Panc1 (cell line): Measurements from ENCODE around the gene PHRF1. TPM values are rescaled to one million over a fixed set of nuclear protein-coding genes. Genes with fewer than 3 reads are reported as not detected.
A peak's percentile ranks its signal among the peaks of the same experiment; 100 is the strongest.

ENCODE experiments used
- ATAC-seq: fragments of 200-7000 bp; cut with Tn5 transposase; 2 replicates; pipeline ENCODE4 v1.9.1; 2020; ENCODE audit warnings: mild to moderate bottlenecking, moderate library complexity
- BruUV-seq: library from RNA; stranded (reverse); fragments of 400-500 nt; replicated peaks from 2 replicates; lab custom pipeline; 2021; lab: Mats Ljungman, UMichigan
- CTCF ChIA-PET: fragments of 300-600 bp; sonication (Branson Sonifier 250); formaldehyde crosslinking; loops from one replicate; lab custom pipeline; 2022; ENCODE audit warnings: antibody characterized with exemption; lab: Charles Lee
- POLR2A ChIA-PET: fragments of 300-600 bp; sonication (Branson Sonifier 250); formaldehyde crosslinking; loops from one replicate; lab custom pipeline; 2022; ENCODE audit warnings: antibody characterized with exemption; lab: Charles Lee
- DNase-seq: peaks from one replicate; pipeline ENCODE4 v3.0.0-alpha.2; 2010; ENCODE audit warnings: low read depth, low spot score
- H3K27ac ChIP-seq: 2 replicates; pipeline ENCODE4 v1.5.1; 2011; ENCODE audit warnings: mild to moderate bottlenecking, low read length, inconsistent platforms
- H3K27me3 ChIP-seq: fragments of 200-500 bp; sonication (Bioruptor generic); 2 replicates; pipeline ENCODE4 v1.6.0; 2014; ENCODE audit warnings: low read length, inconsistent platforms; ENCODE audit not compliant: control insufficient read depth, insufficient read depth
- H3K36me3 ChIP-seq: fragments of 200-500 bp; sonication (Bioruptor generic); 2 replicates; pipeline ENCODE4 v1.5.1; 2014; ENCODE audit warnings: inconsistent platforms, mild to moderate bottlenecking, low read length, moderate library complexity; ENCODE audit not compliant: control insufficient read depth, insufficient read depth
- H3K4me1 ChIP-seq: 2 replicates; pipeline ENCODE4 v1.5.1; 2011; ENCODE audit warnings: inconsistent platforms, mild to moderate bottlenecking, low read length, moderate library complexity; ENCODE audit not compliant: control insufficient read depth, insufficient read depth
- H3K4me3 ChIP-seq, 2 experiments: 2 replicates each; pipeline ENCODE4 v1.5.1; 2011 to 2012; ENCODE audit warnings: low read depth in 2 of 2, low read length in 2 of 2, mild to moderate bottlenecking in 2 of 2, inconsistent platforms in 1 of 2, moderate library complexity in 1 of 2
- H3K9me3 ChIP-seq: fragments of 200-500 bp; sonication (Bioruptor generic); 2 replicates; pipeline ENCODE4 v1.5.1; 2014; ENCODE audit warnings: low read depth, mild to moderate bottlenecking, inconsistent platforms, low read length, moderate library complexity; ENCODE audit not compliant: control insufficient read depth, insufficient read depth
- POLR2AphosphoS5 ChIP-seq: IDR thresholded peaks from 2 replicates; pipeline ENCODE4 v1.6.1; 2012; ENCODE audit warnings: mild to moderate bottlenecking, low read depth, low read length, moderate library complexity
- SIN3A ChIP-seq: IDR thresholded peaks from 2 replicates; pipeline ENCODE4 v1.6.1; 2012; ENCODE audit warnings: low read depth, mild to moderate bottlenecking, low read length, moderate library complexity, borderline replicate concordance; ENCODE audit not compliant: insufficient read depth
- TCF7L2 ChIP-seq: IDR thresholded peaks from 2 replicates; pipeline ENCODE4 v1.6.1; 2011; ENCODE audit warnings: mild to moderate bottlenecking, low read depth, low read length, inconsistent platforms
- in situ Hi-C: cut with HindIII; loops from 2 replicates; pipeline ENCODE4 v1.10.0; 2016; ENCODE audit warnings: low sequenced_read_pairs, low pct_unique_long_range_greater_than_20kb
- intact Hi-C: fragments of 100-400 bp; cut with micrococcal nuclease; formaldehyde crosslinking; loops from one replicate; pipeline ENCODE4 v1.10.0; 2022; ENCODE audit not compliant: unreplicated experiment
- total RNA-seq: library from RNA; stranded (reverse); gene quantifications from one replicate; pipeline ENCODE4 v1.2.1, GENCODE V29; 2021; ENCODE audit not compliant: unreplicated experiment
- TF ChIP-seq, protein P1 (sequence below): fragments of 450-650 bp; IDR thresholded peaks from 2 replicates; pipeline ENCODE4 v1.5.1; 2017; ENCODE audit warnings: mild to moderate bottlenecking
- TF ChIP-seq, protein P2 (sequence below), 2 experiments: IDR thresholded peaks; 2 replicates each; pipeline ENCODE4 v1.6.1; 2011 to 2012; ENCODE audit warnings: low read depth in 2 of 2, control low read depth in 1 of 2, low read length in 1 of 2, mild to moderate bottlenecking in 1 of 2, moderate library complexity in 1 of 2; ENCODE audit not compliant: insufficient read depth in 1 of 2

Gene PHRF1
- total RNA-seq, 1 experiment from 2014 or later = 90.6 TPM

- CTCF ChIA-PET = no interaction called here
- intact Hi-C loops = loop anchor here (10.0 kb wide), 1 partner anchor 166 kb away; no protein-coding TSS in a partner anchor
- H3K27ac ChIP-seq = no peak overlapping the region
Observed at GRCh38 chr11:559020-559620, 17.1 kb upstream of the PHRF1 start.

GRCh38 chr11:559712-560304, 16.5 kb upstream of the PHRF1 start:
- DNase-seq (no peak), ATAC-seq (no peak)
- H3K36me3 ChIP-seq = no peaks in the 10 kb centered on the region
- H3K9me3 ChIP-seq = no peaks in the 10 kb centered on the region
- ChIA-PET CTCF (interaction anchor here (0.6 to 0.7 kb wide), 2 partner anchors 136 to 164 kb away, joined by 3 to 8 read pairs; partner anchors contain the start of gene TMEM80), POLR2A (interaction anchor here (0.6 kb wide), 1 partner anchor 24 kb away, joined by 11 read pairs; no protein-coding TSS in a partner anchor)
- peak overlapping the region; percentile 72 to 91 for H3K4me3 ChIP-seq
- H3K4me1 ChIP-seq = peaks cover 24% of the 10 kb centered on the region
- H3K27ac ChIP-seq = peak overlapping the region; percentile 88
- intact Hi-C loops = loop anchor here (10.0 kb wide), 1 partner anchor 165 kb away; no protein-coding TSS in a partner anchor
- no peak; the same call in 1 of the 2 replicates for TF ChIP-seq POLR2AphosphoS5
- no peak for TF ChIP-seq SIN3A
- TF ChIP-seq, protein P1, sequence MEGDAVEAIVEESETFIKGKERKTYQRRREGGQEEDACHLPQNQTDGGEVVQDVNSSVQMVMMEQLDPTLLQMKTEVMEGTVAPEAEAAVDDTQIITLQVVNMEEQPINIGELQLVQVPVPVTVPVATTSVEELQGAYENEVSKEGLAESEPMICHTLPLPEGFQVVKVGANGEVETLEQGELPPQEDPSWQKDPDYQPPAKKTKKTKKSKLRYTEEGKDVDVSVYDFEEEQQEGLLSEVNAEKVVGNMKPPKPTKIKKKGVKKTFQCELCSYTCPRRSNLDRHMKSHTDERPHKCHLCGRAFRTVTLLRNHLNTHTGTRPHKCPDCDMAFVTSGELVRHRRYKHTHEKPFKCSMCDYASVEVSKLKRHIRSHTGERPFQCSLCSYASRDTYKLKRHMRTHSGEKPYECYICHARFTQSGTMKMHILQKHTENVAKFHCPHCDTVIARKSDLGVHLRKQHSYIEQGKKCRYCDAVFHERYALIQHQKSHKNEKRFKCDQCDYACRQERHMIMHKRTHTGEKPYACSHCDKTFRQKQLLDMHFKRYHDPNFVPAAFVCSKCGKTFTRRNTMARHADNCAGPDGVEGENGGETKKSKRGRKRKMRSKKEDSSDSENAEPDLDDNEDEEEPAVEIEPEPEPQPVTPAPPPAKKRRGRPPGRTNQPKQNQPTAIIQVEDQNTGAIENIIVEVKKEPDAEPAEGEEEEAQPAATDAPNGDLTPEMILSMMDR = no peak
- TF ChIP-seq, protein P2, sequence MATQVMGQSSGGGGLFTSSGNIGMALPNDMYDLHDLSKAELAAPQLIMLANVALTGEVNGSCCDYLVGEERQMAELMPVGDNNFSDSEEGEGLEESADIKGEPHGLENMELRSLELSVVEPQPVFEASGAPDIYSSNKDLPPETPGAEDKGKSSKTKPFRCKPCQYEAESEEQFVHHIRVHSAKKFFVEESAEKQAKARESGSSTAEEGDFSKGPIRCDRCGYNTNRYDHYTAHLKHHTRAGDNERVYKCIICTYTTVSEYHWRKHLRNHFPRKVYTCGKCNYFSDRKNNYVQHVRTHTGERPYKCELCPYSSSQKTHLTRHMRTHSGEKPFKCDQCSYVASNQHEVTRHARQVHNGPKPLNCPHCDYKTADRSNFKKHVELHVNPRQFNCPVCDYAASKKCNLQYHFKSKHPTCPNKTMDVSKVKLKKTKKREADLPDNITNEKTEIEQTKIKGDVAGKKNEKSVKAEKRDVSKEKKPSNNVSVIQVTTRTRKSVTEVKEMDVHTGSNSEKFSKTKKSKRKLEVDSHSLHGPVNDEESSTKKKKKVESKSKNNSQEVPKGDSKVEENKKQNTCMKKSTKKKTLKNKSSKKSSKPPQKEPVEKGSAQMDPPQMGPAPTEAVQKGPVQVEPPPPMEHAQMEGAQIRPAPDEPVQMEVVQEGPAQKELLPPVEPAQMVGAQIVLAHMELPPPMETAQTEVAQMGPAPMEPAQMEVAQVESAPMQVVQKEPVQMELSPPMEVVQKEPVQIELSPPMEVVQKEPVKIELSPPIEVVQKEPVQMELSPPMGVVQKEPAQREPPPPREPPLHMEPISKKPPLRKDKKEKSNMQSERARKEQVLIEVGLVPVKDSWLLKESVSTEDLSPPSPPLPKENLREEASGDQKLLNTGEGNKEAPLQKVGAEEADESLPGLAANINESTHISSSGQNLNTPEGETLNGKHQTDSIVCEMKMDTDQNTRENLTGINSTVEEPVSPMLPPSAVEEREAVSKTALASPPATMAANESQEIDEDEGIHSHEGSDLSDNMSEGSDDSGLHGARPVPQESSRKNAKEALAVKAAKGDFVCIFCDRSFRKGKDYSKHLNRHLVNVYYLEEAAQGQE (IDR thresholded peaks at IDR 0.05; ENCODE audit: insufficient read depth in 1 of 2, low read depth in 2 of 2, low read length in 1 of 2) = no peak
- TF ChIP-seq TCF7L2 = no peak
- BruUV-seq = no TSS peak
- in situ Hi-C loops = no loop called here
- H3K27me3 ChIP-seq = no peaks in the 10 kb centered on the region

More at GRCh38 chr11:559020-559620, 17.1 kb upstream of the PHRF1 start:
- H3K36me3 ChIP-seq = no peaks in the 10 kb centered on the region
- H3K9me3 ChIP-seq = no peaks in the 10 kb centered on the region
- no peak overlapping the region for H3K4me3 ChIP-seq
- DNase-seq (no peak), ATAC-seq (no peak)
- TF ChIP-seq POLR2AphosphoS5 (no peak), SIN3A (no peak), TCF7L2 (no peak)
- TF ChIP-seq, protein P2 (IDR thresholded peaks at IDR 0.05; ENCODE audit: insufficient read depth in 1 of 2, low read depth in 2 of 2, low read length in 1 of 2) = no peak
- TF ChIP-seq, protein P1 = no peak
- in situ Hi-C loops = no loop called here
- H3K4me1 ChIP-seq = peaks cover 30% of the 10 kb centered on the region
- no peaks in the 10 kb centered on the region for H3K27me3 ChIP-seq
- POLR2A ChIA-PET = interaction anchor here (0.6 kb wide), 1 partner anchor 23 kb away, joined by 11 read pairs; no protein-coding TSS in a partner anchor
- BruUV-seq = no TSS peak
